NCI-H146 treated with DMSO at 0.1 percent for 48 hours (cell line): ENCODE measurements around the gene TRABD2A.

Experiments
- DNase-seq: peaks from one replicate; lab custom pipeline; 2025; ENCODE audit not compliant: unreplicated experiment; lab: John Stamatoyannopoulos, UW

TRABD2A gene

DNA sequence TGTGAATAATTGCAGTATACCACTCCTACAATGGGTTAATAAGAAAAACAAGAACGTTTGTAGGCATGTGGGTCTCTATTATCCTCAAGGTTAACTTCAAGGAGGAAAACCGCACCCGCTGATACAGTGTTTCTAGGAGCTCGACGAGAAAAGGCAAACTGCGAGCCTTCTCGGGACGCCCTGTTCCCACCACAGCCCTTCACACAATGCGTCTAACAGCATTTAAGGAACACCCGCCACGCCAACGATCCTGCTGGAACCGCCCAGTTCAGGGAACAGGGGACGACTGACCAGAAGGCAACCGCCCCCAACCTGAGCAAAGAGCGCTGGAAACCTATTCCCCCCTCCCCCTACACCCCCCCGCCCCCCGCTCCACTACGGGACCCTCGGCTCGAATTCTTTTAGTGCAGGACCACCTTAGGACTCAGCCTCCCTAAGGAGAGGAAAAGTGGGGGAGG, 23.9 kb upstream of the TRABD2A start:
- DNase-seq = peak; percentile 22

DNA sequence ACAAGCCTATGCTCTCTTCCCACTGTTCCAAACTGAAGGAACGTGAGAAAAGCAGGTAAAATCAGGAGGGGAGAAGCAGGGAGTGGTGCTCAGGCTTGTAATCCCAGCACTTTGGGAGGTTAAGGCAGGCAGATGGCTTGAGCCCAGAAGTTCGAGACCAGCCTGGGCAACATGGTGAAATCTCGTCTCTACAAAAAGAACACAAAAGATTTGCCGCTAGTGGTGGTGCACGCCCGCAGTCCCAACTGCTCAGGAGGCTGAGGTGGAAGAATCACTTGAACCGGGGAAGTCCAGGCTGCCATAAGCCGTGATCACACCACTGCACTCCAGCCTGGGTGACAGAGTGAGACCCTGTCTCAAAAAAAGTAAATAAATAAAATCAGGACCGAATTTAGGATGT, 23.3 kb upstream of the TRABD2A start:
- DNase-seq = no peak

DNA sequence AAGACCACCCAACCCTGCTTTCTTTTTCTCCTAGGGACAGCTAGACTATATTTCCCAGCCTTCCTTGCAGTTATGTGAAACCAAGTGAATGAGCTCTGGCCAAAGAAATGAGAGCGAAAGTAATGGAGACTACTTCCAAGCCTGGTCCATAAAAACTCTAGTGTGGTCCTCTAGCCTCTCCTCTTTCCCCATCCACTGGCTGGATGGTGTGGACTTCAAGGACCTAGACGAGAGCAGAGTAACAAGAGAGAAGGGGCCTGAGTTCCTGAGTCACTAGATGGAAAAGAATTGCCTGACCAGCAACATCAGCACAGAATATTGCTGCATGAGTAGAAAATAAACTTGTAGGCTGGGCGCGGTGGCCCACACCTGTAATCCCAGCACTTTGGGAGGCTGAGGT, 21.6 kb upstream of the TRABD2A start:
- DNase-seq = no peak

- DNase-seq = no peak
These were observed 20.8 kb upstream of the TRABD2A start for GRCh38 chr2:84901593-84902120.

GRCh38 chr2:84900971-84901370, 20.1 kb upstream of the TRABD2A start:
- no peak for DNase-seq

GRCh38 chr2:84899304-84900204, 18.7 kb upstream of the TRABD2A start:
- DNase-seq = no peak

GRCh38 chr2:84897773-84898172, 16.9 kb upstream of the TRABD2A start:
- no peak for DNase-seq

GRCh38 chr2:84896567-84896966, 15.7 kb upstream of the TRABD2A start:
- no peak for DNase-seq

- DNase-seq = no peak
These were observed 14.1 kb upstream of the TRABD2A start for GRCh38 chr2:84894758-84895520.

- peak; percentile 81 for DNase-seq
These were observed 13.3 kb upstream of the TRABD2A start for GRCh38 chr2:84894131-84894586.

GRCh38 chr2:84891355-84892010, 10.6 kb upstream of the TRABD2A start:
- no peak for DNase-seq

DNA sequence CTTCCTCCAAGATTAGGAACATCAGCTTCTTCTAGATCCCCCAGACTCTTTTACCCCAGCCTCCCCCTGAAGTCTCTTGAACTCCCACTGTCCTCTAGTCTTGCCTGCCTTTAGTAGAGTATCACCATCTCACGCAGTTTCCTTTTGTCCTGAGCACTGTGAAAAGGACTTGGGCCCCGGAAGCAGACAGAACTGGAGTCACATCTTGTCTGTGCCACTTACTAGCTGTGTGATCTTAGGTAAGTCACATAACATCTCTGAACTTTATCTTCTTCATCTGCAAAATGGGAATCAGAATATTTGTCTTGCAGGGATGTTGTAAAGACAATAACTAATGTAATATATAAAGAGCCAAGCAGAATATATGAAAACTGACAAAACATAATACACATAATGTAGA, 8.4 kb upstream of the TRABD2A start:
- no peak for DNase-seq

DNA sequence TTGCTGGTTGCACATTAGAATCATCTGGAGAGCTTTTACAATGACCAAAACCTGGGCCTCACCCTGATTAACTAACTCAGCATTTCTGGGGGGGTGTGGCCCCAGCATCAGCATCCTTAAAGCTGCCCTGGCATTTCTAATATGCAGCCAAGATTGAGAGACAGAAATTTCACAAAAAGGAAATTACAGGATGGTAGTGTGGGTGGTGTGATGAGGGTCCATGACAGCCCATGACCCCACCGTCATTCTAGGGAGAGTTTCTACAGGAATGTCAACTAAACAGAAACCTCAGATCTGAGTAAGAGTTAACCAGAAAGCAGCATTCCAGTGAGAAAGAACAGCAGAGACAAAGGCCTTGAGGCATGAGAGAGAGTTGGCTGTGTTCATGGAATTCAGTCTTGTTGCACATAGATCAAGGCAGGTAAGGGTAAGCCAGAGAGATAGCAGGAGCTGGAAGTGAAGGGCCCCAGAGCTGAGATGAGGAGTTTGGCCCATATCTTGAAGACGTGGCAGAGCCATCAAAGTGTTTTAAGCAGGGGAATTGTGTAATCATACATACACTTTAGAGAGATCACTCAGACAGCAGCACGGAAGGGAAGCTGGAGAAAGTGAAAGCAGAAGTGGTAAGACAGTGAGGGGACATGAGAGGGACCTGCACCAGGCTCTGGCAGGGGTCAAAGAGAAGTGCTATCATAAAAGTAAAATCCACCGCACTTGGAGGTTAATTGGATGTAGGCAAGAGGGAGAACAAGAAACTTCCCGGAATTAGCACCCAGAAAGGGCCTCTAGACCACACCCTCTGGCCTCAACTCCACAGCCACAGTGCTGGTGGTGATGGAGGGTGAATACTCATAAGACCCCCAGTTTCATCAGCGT, 7.8 kb upstream of the TRABD2A start:
- no peak for DNase-seq

DNA sequence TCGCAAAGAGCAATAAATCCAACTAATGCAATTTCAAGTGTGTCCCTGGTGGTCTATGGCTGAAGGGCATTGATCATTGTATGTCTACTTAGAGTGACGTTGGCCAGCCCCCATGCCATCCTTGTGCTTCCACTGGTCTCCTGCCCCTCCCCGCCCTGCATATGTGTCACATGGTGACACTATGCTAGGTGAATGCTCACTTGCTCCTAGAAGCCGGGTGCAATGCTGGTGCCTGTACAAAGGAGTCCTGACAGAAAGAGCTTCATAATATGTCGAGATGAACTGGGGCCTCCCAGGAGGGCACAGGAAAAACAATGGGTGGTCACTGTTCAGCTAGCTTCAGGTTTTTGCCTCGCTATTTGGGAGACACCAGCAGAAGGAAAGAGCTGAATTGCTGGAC, 5.9 kb upstream of the TRABD2A start:
- no peak for DNase-seq

DNA sequence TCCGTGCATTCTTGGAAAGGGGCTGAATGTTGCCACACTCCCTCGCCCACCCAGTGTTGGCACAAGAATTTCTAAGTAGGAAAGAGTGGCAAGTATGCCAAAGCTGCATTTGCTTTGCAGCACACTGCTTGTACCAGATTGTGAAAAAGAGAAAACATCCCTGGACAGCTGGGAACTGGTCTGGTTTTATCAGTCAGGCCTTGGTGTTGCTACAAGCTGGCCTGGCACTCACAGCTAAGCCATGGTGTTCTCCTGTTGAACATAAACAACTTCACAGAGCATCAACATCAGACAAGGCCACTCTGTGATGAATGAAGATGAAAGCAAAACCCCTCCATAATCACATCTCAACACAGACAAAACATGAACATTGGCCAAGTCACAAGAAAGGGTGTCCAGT, 4.2 kb upstream of the TRABD2A start:
- DNase-seq = no peak

- DNase-seq = no peak
These were observed 3.6 kb upstream of the TRABD2A start for GRCh38 chr2:84884449-84884848.

GRCh38 chr2:84882775-84883550, 2.1 kb upstream of the TRABD2A start:
- no peak for DNase-seq

GRCh38 chr2:84882414-84882738, 1.5 kb upstream of the TRABD2A start:
- DNase-seq = no peak

DNA sequence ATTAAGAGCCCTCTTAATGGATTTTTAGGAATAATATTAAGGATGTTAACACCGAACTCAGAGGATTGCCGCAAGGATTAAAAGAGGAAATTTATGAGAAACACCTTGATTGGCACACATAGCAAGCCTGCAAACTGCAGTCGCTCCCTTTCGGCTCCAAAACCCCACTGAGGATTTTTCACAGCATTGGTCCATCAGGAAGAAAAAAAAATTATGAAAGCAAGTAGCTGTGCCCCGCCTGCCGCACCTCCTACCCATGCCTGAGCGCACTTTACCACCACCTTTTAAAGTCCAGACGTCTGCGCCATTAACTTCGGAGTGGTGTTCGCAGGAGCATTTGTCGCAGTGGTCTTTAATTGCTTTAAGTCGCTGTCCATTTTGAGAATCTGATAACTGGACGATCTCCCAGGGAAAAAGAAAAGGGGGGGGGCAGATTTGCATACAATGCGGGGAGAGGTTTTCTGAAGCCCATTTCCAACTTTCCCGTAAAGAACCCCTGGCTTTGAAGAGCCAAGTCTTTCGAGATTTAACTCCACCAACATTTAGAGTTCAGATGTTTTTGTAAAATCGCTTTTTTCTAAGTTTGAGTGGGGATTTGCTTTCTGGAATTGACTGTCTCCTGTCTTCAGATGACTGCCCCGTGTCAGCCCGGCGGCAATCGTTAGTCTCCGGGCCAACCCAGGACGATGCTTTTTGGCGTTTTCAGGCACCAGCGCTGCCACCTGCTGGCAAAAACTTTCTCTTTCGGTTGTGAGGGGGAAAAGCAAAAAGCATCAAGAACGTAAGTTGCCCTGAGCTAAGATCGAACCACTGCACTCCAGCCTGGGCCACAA, 913 bp upstream of the TRABD2A start:
- DNase-seq = peak; percentile 39
